HG02588 (cell line): ENCODE data around the gene ENDOU.
A peak's percentile ranks its signal among the peaks of the same experiment; 100 is the strongest.

Experiments
- ATAC-seq: cut with Tn5 transposase; IDR thresholded peaks from one replicate; pipeline ENCODE4 v1.9.1; 2021; ENCODE audit warnings: mild to moderate bottlenecking, moderate library complexity; ENCODE audit not compliant: unreplicated experiment

The ENDOU gene

DNA sequence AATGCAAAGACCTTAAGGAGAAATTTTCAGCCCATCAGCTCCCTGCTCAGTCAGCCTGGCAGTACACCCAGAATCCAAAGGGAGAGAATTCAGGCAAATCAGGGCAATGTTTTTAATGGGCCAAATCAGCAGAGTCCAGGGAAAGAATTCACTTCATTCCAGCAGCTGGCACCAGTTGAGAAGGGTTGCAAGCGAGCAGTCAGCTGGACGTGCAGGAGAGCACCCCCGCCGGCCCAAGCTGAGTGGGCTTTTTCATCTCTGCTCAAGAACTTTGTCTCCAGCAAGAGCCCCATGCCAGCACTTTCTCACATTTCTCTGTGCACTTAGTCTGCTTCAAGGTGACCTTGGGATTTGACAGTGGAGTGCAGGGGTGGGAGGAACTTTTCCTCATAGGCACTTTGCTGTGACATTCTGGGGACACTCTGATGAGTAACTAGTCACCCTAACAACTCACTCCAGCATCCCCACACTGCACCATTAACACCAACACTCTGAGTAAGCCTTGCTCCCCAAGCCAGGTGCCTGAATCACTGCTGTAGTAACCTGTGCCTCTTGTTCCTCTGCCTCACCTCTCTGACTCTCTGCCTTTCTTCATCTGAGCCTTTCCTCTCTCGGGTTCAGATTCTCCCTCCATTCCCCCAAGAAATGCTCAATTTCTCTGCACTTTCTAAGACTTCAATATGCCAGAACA, 2.2 kb downstream of the ENDOU start:
- ATAC-seq, result no peak

GRCh38 chr12:47722136-47722834, 3.0 kb downstream of the ENDOU start:
- ATAC-seq, result no peak

DNA sequence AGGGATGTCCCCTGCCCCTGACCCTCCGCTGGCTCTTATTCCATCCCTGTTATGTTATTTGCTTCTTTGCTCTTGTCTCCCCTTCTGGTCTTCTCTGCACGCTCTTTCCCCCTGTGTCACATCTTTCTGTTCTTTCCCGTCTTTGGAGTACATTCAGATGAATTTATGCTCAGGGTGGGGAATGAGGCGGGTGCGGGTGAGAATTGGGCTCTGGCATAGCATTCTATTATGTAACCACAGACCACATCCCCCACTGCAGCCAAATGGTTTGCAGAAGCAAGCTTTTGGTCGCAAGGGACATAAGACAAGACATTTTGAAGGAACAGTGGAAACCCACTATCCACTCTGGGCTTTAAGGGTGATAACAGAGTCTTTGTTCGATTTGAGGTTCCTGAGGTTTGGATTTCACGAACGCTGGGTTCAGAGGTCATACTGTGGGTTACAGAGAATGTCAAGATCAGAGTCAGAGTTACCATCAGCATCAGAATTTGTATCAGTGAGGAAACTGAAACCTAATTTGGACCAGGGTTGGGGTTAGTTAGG, 3.8 kb downstream of the ENDOU start:
- ATAC-seq, result no peak

GRCh38 chr12:47718531-47718930, 6.8 kb downstream of the ENDOU start:
- ATAC-seq, result no peak

DNA sequence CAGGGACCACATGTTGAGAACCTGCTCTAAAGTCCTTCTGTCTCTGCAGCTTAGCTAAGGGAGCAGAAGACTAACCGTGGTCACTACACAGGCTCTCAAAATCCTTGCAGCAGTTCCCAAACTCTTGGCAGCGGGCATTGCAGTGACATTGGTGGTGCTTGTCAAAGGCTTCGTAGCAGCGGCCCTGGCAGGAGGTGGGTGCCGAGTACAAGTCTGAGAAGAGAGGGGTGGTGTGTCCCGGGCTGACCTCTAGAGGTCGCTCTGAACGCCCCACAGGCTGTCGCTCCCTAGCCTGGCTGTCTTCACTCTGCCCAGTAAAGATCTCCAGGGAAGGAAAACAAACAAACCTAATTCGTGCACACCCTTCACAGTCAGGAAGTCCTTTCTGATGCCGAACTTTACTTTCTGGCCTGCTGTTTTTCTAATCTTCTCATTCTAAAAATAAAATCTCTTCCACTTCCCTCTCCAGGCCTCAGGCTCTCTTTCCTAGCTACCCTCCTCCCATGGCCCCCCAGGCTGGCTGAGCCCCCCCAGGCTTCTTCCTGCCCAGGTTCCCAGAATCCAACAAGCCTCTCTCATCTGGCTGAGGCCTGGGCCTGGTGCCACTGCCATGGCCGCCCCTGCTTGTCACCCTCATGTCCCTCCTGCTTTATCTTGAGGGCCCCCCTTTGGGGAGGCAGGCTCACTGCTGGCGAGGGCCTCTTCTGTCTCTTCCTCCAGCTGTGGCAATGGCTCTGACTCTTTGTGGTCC, 7.7 kb downstream of the ENDOU start:
- no peak for ATAC-seq

DNA sequence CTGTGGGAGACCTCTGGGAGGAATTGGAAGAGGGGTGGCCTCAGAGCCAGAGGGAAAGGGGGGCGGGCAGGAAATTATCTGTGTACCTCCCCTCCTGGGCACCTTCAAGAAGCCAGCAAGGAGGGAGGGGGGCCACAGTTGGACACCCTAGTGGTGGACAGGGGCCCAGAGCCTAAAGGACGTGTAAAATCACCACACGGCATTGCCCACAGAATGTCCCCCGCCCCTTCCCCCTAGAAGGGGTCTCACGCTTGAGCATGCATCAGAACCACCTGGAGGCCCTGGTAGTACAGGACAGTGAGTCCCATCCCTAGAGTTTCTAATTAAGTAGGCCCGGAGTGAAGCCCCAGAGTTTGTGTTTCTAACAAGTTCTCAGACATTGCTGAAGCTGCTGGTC, 8.2 kb downstream of the ENDOU start:
- ATAC-seq, result no peak

- ATAC-seq, result no peak
These were observed 9.3 kb downstream of the ENDOU start for GRCh38 chr12:47715877-47716548.

GRCh38 chr12:47715393-47715876, 9.9 kb downstream of the ENDOU start:
- peak; percentile 61 for ATAC-seq

DNA sequence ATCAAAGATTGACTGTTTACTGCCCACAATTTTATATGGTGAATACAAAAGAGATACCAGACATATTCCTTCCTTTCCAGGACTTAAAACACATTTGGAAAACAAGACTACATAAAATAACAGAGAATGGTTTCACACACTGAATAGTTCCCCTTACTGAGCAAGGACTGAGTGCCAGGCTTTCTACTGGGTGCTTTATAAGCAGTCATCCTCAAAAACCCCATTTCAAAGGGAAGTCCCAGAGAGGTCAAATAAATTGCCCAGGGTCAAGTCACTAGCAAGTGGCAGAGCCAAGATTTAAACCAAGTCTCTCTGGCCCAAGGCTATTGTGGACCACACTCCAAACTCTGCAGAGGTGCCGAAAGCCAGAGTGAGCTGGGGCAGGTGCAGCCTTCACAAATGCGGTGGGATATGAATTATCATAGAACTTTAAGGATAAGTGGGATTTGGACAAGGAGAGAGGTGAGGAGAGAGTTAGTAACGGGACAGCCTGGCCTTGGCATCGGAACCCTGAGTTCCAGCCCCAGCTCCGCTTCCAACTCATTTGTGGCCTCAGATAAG, 10.4 kb downstream of the ENDOU start:
- ATAC-seq, result peak; percentile 41

DNA sequence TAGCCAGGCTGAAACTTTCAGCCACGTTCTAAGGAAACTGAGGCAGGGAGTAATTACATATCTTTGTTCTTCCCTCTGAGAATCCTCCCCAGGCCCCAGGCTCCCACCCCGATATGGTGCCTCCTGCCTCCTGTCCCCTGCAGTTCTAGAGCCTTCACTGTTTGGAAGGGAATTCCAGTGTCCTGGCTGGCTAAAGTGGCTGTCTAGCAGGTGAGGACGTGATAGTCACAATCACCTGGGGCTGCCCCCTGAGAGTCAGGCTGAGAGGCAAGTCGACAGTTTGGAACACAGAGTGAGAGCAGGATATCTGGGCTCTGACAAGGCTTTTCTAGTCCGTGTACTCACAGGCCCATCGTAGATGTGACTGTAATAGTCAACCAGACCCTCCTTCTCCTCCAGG, 13.1 kb downstream of the ENDOU start:
- ATAC-seq, result no peak

DNA sequence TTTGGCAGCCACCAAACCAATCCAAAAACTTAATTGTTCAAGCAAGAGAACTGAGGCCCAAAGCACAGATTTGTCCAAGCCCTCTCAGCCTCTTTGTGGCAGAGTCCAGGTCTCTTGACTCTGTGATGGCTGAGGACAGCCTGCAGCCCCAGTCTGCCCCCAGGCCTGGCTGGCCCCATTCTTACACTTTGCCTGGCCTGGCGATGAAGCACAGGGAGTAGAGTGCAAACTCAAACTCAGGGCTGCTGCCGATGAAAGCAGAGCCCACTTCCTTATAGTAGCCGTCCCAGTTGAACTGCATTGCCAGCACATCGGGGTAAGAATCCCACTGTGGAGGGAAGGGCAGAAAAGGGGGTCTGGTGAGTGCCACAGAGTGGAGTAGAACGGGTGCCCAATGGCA, 13.8 kb downstream of the ENDOU start:
- ATAC-seq, result no peak

DNA sequence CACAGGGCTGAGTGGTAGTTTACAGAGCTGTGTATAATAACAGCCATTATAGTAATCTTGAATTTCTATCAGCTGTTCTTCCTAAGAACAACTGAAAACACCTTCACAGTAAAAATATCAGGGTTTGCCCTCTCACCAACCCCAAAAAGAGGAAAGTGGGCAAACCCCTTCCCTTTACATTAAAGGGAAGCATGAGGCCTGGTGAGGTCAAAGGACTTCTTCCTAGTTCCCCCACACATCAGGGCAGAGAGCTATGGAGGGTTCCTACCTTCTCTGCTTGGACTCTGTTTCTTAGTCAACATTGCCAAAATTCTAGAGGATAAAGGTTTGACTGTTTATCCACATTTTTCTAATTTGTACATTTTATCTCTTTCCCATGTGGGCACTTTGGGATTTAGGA, 15.0 kb downstream of the ENDOU start:
- no peak for ATAC-seq

GRCh38 chr12:47709671-47710070, 15.6 kb downstream of the ENDOU start:
- ATAC-seq, result no peak

DNA sequence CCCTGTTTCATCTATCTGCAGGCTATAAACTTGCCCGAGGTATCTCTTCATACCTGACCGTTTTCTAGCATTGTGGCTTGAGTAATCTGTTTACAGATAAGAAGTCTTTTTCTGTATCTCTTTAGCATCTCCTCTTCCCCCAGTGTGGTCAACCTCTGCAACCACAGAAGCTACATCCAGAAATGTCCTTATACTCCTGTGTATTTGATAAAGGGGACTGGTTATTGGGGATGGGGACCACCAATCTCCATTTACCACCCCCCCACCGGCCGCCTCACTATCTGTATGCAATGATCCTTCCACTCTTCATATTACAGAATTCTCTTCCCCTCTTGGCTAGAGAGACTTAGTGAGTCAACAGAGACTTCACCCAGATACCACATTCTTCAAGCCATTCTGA, 16.1 kb downstream of the ENDOU start:
- ATAC-seq, result no peak

- ATAC-seq, result no peak
These were observed 17.3 kb downstream of the ENDOU start for GRCh38 chr12:47707905-47708543.

GRCh38 chr12:47707355-47707754, 17.9 kb downstream of the ENDOU start:
- no peak for ATAC-seq

GRCh38 chr12:47705566-47706425, 19.5 kb downstream of the ENDOU start, which contains the start of gene RPAP3:
Gene RPAP3 (minus strand): TSS chr12:47706030. CDS start chr12:47702840, 3,190 bp downstream.
- ATAC-seq, result peak; percentile 85

- ATAC-seq, result no peak
These were observed 20.1 kb downstream of the ENDOU start for GRCh38 chr12:47705229-47705565.

DNA sequence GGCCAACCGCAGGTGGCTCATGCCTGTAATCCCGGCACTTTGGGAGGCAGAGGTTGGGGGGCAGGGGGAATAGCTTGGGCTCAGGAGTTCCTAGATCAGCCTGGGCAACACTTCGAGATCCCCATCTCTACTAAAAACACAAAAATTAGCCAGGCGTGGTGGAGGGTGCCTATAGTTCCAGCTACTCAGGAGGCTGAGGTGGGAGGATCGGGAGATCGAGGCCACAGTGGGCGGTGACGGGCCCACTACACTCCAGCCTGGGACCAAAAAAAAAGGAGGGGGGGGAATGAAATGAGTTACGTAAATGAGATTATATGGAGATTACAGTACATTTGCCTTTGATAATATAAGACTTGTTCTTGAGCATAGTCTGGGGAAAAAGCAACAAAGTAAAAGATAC, 20.6 kb downstream of the ENDOU start:
- no peak for ATAC-seq
